GM19351 (cell line): ENCODE measurements around the gene NDUFS8.
A peak's percentile ranks its signal among the peaks of the same experiment; 100 is the strongest.
"Not testable (repeated sequence)": the region's sequence is repeated elsewhere in the genome, so short reads cannot be mapped to it uniquely, and the experiment has no call there.

ENCODE experiments used
- ATAC-seq: cut with Tn5 transposase; IDR thresholded peaks from one replicate; pipeline ENCODE4 v1.9.1; 2021; ENCODE audit warnings: mild to moderate bottlenecking, moderate library complexity; ENCODE audit not compliant: unreplicated experiment

Gene NDUFS8

GRCh38 chr11:68030318-68031143 lies at the start of gene NDUFS8:
Gene NDUFS8 (plus strand): TSS chr11:68030681. CDS start chr11:68032152, 1,471 bp downstream.
- ATAC-seq = peak; percentile 97

GRCh38 chr11:67981226-67981625 lies 49.3 kb upstream of the NDUFS8 start:
- ATAC-seq = not testable (repeated sequence)

GRCh38 chr11:67982255-67982857 lies 48.1 kb upstream of the NDUFS8 start:
- not testable (repeated sequence) for ATAC-seq

- no peak for ATAC-seq
Observed at GRCh38 chr11:67983951-67984350, 46.5 kb upstream of the NDUFS8 start.

GRCh38 chr11:67985302-67985701 lies 45.2 kb upstream of the NDUFS8 start:
- ATAC-seq = not testable (repeated sequence)

- not testable (repeated sequence) for ATAC-seq
Observed at GRCh38 chr11:67990546-67991346, 39.7 kb upstream of the NDUFS8 start.

GRCh38 chr11:67991347-67992121 lies 38.9 kb upstream of the NDUFS8 start:
- not testable (repeated sequence) for ATAC-seq

- not testable (repeated sequence) for ATAC-seq
Observed at GRCh38 chr11:67993821-67994220, 36.7 kb upstream of the NDUFS8 start.

- ATAC-seq = not testable (repeated sequence)
Observed at GRCh38 chr11:67994387-67994786, 36.1 kb upstream of the NDUFS8 start.

- ATAC-seq = not testable (repeated sequence)
Observed at GRCh38 chr11:67995129-67995528, 35.4 kb upstream of the NDUFS8 start.

- not testable (repeated sequence) for ATAC-seq
Observed at GRCh38 chr11:67995579-67995978, 34.9 kb upstream of the NDUFS8 start.

- no peak for ATAC-seq
Observed at GRCh38 chr11:67996051-67996450, 34.4 kb upstream of the NDUFS8 start.

GRCh38 chr11:67996622-67997474 lies 33.6 kb upstream of the NDUFS8 start:
- no peak for ATAC-seq

- no peak for ATAC-seq
Observed at GRCh38 chr11:67997475-67997921, 33.0 kb upstream of the NDUFS8 start.

- no peak for ATAC-seq
Observed at GRCh38 chr11:67998150-67999045, 32.1 kb upstream of the NDUFS8 start.

GRCh38 chr11:67999201-67999629 lies 31.3 kb upstream of the NDUFS8 start:
- no peak for ATAC-seq

- no peak for ATAC-seq
Observed at GRCh38 chr11:67999704-68000103, 30.8 kb upstream of the NDUFS8 start.

GRCh38 chr11:68002575-68002937 lies 27.9 kb upstream of the NDUFS8 start:
- ATAC-seq = no peak
